HepG2 (cell line): ENCODE results near the gene ATE1. TPM values are rescaled to one million over a fixed set of nuclear protein-coding genes. Genes with fewer than 3 reads are reported as not detected.
A peak's percentile ranks its signal among the peaks of the same experiment; 100 is the strongest.

Source experiments
- ATAC-seq: fragments of 200-7000 bp; cut with Tn5 transposase; 3 replicates; pipeline ENCODE4 v1.9.1; 2020; ENCODE audit warnings: mild to moderate bottlenecking, moderate library complexity
- BruUV-seq: library from RNA; stranded (reverse); fragments of 400-500 nt; replicated peaks from 2 replicates; lab custom pipeline; 2021; lab: Mats Ljungman, UMichigan
- CTCF ChIA-PET: fragments of 300-600 bp; formaldehyde crosslinking; extraction: SDS; loops from one replicate; lab custom pipeline; 2021; ENCODE audit warnings: low total read pairs, inconsistent platforms, low intra/inter-chr PET ratio; lab: Yijun Ruan, JAX
- POLR2A ChIA-PET: fragments of 350-600 bp; sonication (Branson Sonifier 250); formaldehyde crosslinking; loops from one replicate; lab custom pipeline; 2020; ENCODE audit warnings: antibody characterized with exemption, inconsistent platforms; lab: Yijun Ruan, JAX
- DNase-seq: peaks from one replicate; pipeline ENCODE4 v3.0.0-alpha.2; 2015; ENCODE audit warnings: low spot score
- FAIRE-seq: peaks from 3 replicates; lab custom pipeline; 2011; peaks lifted over from hg19 to GRCh38; lab: Jason Lieb, UNC
- H2AFZ ChIP-seq: one replicate; pipeline ENCODE4 v1.6.1; 2011; ENCODE audit warnings: low read length, inconsistent platforms
- H3K27ac ChIP-seq: fragments of 300-600 bp; 3 replicates; pipeline ENCODE4 v1.8.0; 2011; ENCODE audit warnings: mixed run types, mild to moderate bottlenecking, mixed read lengths, low read length, inconsistent platforms; ENCODE audit not compliant: insufficient read depth; ENCODE audit errors: extremely low read length
- H3K27me3 ChIP-seq, 2 experiments: fragments of 200-600 bp in 1 of 2; 2 replicates in 1 of 2; 3 replicates in 1 of 2; pipeline versions ENCODE4 v1.6.0 to v1.8.0; 2011; ENCODE audit warnings: low read length in 2 of 2, mild to moderate bottlenecking in 2 of 2, moderate library complexity in 2 of 2, inconsistent platforms in 1 of 2; ENCODE audit not compliant: insufficient read depth in 2 of 2, control insufficient read depth in 1 of 2
- H3K36me3 ChIP-seq, 2 experiments: fragments of 200-600 bp in 1 of 2; replicated peaks in 1 of 2; 2 replicates in 1 of 2; 3 replicates in 1 of 2; pipeline versions ENCODE4 v1.5.1 to v1.8.0; 2011; ENCODE audit warnings: low read length in 2 of 2, inconsistent platforms in 1 of 2; ENCODE audit not compliant: insufficient read depth in 2 of 2, control insufficient read depth in 1 of 2
- H3K4me1 ChIP-seq: 2 replicates; pipeline ENCODE4 v1.5.1; 2012; ENCODE audit warnings: low read length, inconsistent platforms; ENCODE audit not compliant: insufficient read depth
- H3K4me2 ChIP-seq: 2 replicates; pipeline ENCODE4 v1.6.0; 2011; ENCODE audit warnings: low read depth, low read length, inconsistent platforms
- H3K4me3 ChIP-seq, 3 experiments: fragments of 200-600 bp in 1 of 3; sonication (generic), shearing (Covaris generic) in 1 of 3; replicated peaks in 1 of 3; 2 replicates each; pipeline ENCODE4 v1.5.1; 2011 to 2016; ENCODE audit warnings: low read length in 3 of 3, inconsistent platforms in 2 of 3, low read depth in 2 of 3, mild to moderate bottlenecking in 2 of 3, control low read depth in 1 of 3, mixed read lengths in 1 of 3; ENCODE audit not compliant: insufficient read depth in 1 of 3
- H3K79me2 ChIP-seq: one replicate; pipeline ENCODE4 v1.6.1; 2011; ENCODE audit warnings: low read length, inconsistent platforms; ENCODE audit not compliant: insufficient read depth
- H3K9ac ChIP-seq: 2 replicates; pipeline ENCODE4 v1.6.0; 2011; ENCODE audit warnings: mild to moderate bottlenecking, low read depth, low read length, inconsistent platforms; ENCODE audit not compliant: insufficient read depth
- H3K9me3 ChIP-seq: 2 replicates; pipeline ENCODE4 v1.5.1; 2012; ENCODE audit warnings: mild to moderate bottlenecking, low read length
- H4K20me1 ChIP-seq: 2 replicates; pipeline ENCODE4 v1.6.0; 2011; ENCODE audit warnings: inconsistent platforms, mild to moderate bottlenecking, low read length, moderate library complexity; ENCODE audit not compliant: insufficient read depth
- CENPX ChIP-seq: sonication (generic); formaldehyde crosslinking; IDR thresholded peaks from 2 replicates; pipeline ENCODE4 v1.9.0; 2021; ENCODE audit warnings: mild to moderate bottlenecking, missing genetic modification reagents, moderate library complexity
- ETV6 ChIP-seq: sonication (generic); formaldehyde crosslinking; conservative IDR thresholded peaks from 2 replicates; pipeline ENCODE4 v1.4.0; 2020; ENCODE audit warnings: missing genetic modification reagents
- FOXC1 ChIP-seq: sonication (generic); formaldehyde crosslinking; IDR thresholded peaks from 2 replicates; pipeline ENCODE4 v1.8.0; 2022; ENCODE audit warnings: mild to moderate bottlenecking, missing genetic modification reagents, borderline replicate concordance
- HINFP ChIP-seq: sonication (generic); formaldehyde crosslinking; IDR thresholded peaks from 2 replicates; pipeline ENCODE4 v1.4.0; 2020; ENCODE audit warnings: low read depth, mild to moderate bottlenecking, missing genetic modification reagents
- MLLT10 ChIP-seq: sonication (generic); formaldehyde crosslinking; IDR thresholded peaks from 2 replicates; pipeline ENCODE4 v1.4.0; 2020; ENCODE audit warnings: missing genetic modification reagents
- MYNN ChIP-seq: sonication (generic); formaldehyde crosslinking; IDR thresholded peaks from 2 replicates; pipeline ENCODE4 v1.4.0; 2020; ENCODE audit warnings: mild to moderate bottlenecking, low read depth, missing genetic modification reagents
- NR0B2 ChIP-seq: sonication (generic); formaldehyde crosslinking; IDR thresholded peaks from 2 replicates; pipeline ENCODE4 v1.4.0; 2020; ENCODE audit warnings: mild to moderate bottlenecking, missing genetic modification reagents
- PHF20 ChIP-seq: sonication (generic); formaldehyde crosslinking; IDR thresholded peaks from 2 replicates; pipeline ENCODE4 v1.5.0; 2020; ENCODE audit warnings: mild to moderate bottlenecking, missing genetic modification reagents
- SMAD1 ChIP-seq: sonication (generic); formaldehyde crosslinking; IDR thresholded peaks from 2 replicates; pipeline ENCODE4 v1.4.0; 2020; ENCODE audit warnings: missing genetic modification reagents, low read depth, mild to moderate bottlenecking, borderline replicate concordance
- ZMYM2 ChIP-seq: sonication (generic); formaldehyde crosslinking; IDR thresholded peaks from 2 replicates; pipeline ENCODE4 v1.8.0; 2022; ENCODE audit warnings: mild to moderate bottlenecking, missing genetic modification reagents
- ZNF180 ChIP-seq: sonication (generic); formaldehyde crosslinking; IDR thresholded peaks from 2 replicates; pipeline ENCODE4 v1.4.0; 2020; ENCODE audit warnings: low read depth, missing genetic modification reagents, borderline replicate concordance
- ZNF407 ChIP-seq: sonication (generic); formaldehyde crosslinking; IDR thresholded peaks from one replicate; pipeline ENCODE4 v1.5.1; 2020; ENCODE audit warnings: mild to moderate bottlenecking, missing genetic modification reagents; ENCODE audit errors: not compliant biosample characterization
- ZNF460 ChIP-seq: sonication (generic); formaldehyde crosslinking; IDR thresholded peaks from 2 replicates; pipeline ENCODE4 v1.5.1; 2020; ENCODE audit warnings: missing genetic modification reagents, mild to moderate bottlenecking, borderline replicate concordance
- ZNF468 ChIP-seq: sonication (generic); formaldehyde crosslinking; IDR thresholded peaks from 2 replicates; pipeline ENCODE4 v1.8.0; 2022; ENCODE audit warnings: mild to moderate bottlenecking, moderate library complexity, missing genetic modification reagents
- WGBS: methylation state at CpG from one replicate; pipeline ENCODE4 v1.1.6; 2017; ENCODE audit warnings: low lambda C conversion rate; 5-methylcytosine and 5-hydroxymethylcytosine counted together
- in situ Hi-C: cut with HindIII; loops from 2 replicates; pipeline ENCODE4 v1.10.0; 2017; ENCODE audit warnings: low pct_unique_long_range_greater_than_20kb; ENCODE audit not compliant: extremely low pct_ligation_motif_present
- intact Hi-C: fragments of 100-400 bp; cut with micrococcal nuclease; formaldehyde crosslinking; loops from one replicate; pipeline ENCODE4 v1.10.0; 2022; ENCODE audit not compliant: unreplicated experiment
- polyA plus RNA-seq, 8 experiments: library from polyadenylated mRNA; depleted of rRNA in 3 of 8; stranded (reverse) in 7 of 8; unstranded in 1 of 8; fragments of >200 nt; fragmentation: Illumina TruSeq in 4 of 8; extraction: Trizol in 4 of 8; gene quantifications; 2 replicates each; pipeline versions ENCODE4 v1.2.1 to v1.2.3, GENCODE V29; 2011 to 2016; ENCODE audit warnings: low read depth in 4 of 8, missing spikeins in 1 of 8, mixed read lengths in 1 of 8; ENCODE audit not compliant: insufficient read depth in 1 of 8
- total RNA-seq, 5 experiments: library from RNA; depleted of rRNA; stranded (reverse); fragments of >200 nt; fragmentation: Illumina TruSeq; extraction: Trizol; gene quantifications; 2 replicates each; pipeline ENCODE4 v1.2.3, GENCODE V29; 2016; ENCODE audit warnings: low read depth in 1 of 5

Gene ATE1
- total and polyA plus RNA-seq, 2 of the 13 experiments (the other 11 are each of a cell fraction or from before 2014, with no cell fraction given): 17.5 to 42.2 TPM

- TF ChIP-seq NR0B2 (CRISPR knock-in tag) (no peak), ZMYM2 (CRISPR knock-in tag) (no peak)
Observed at GRCh38 chr10:121949451-121949850, 21.6 kb upstream of the ATE1 start (continued).

GRCh38 chr10:121949049-121949448, 21.2 kb upstream of the ATE1 start:
- WGBS: 13% methylated on average over 2 of the region's 2 CpGs
- H3K9ac ChIP-seq: no peak overlapping the region
- ATAC-seq: 0 out of 3 replicates have a peak, but pooled peaks have one; percentile 31
- CTCF ChIA-PET: no interaction called here
- H3K9me3 ChIP-seq: no peaks in the 10 kb centered on the region
- intact Hi-C loops (no loop called here), in situ Hi-C loops (no loop called here)
- no peaks in the 10 kb centered on the region for H3K27me3 ChIP-seq
- no peak overlapping the region for H2AFZ ChIP-seq
- no peaks in the 10 kb centered on the region for H3K79me2 ChIP-seq
- no peak for FAIRE-seq
- H3K36me3 ChIP-seq: no peaks in the 10 kb centered on the region
- H4K20me1 ChIP-seq: no peaks in the 10 kb centered on the region
- POLR2A ChIA-PET: no interaction called here
- no peak overlapping the region for H3K4me2 ChIP-seq
- no peak for DNase-seq
- H3K4me1 ChIP-seq: peaks cover 12% of the 10 kb centered on the region
- H3K4me3 ChIP-seq: no peak overlapping the region
- BruUV-seq: no TSS peak
- no peak overlapping the region for H3K27ac ChIP-seq
- TF ChIP-seq CENPX (no peak), HINFP (CRISPR knock-in tag) (no peak), ZNF407 (no peak), ETV6 (CRISPR knock-in tag) (no peak), SMAD1 (no peak), PHF20 (CRISPR knock-in tag) (no peak), FOXC1 (CRISPR knock-in tag) (no peak), ZNF180 (no peak), MYNN (CRISPR knock-in tag) (no peak), ZNF460 (CRISPR knock-in tag) (no peak), MLLT10 (CRISPR knock-in tag) (no peak), ZNF468 (CRISPR knock-in tag) (no peak)
